ENCODE results near the gene ATP8A1.

ATP8A1 gene

DNA sequence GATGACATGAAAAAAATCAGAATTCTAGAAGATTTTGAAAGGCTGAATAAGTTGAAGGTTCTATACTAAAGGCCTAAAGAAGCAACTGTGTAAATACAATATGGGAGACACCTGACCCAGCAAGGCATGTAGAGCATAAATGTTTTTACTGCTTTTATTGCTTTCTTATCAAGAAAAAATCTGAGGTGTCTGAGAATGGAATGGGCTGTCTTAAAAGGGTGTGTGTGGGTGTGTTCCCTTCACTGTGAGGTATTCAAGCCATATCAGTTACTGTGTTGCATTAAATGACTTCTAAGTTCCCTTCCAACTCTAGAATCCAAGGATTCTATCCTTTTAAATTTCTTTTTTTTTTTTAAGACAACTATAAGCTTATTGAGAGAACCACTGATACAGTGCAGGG, 15.7 kb downstream of the ATP8A1 start:
- 0 out of 2 replicates have a peak, but pooled peaks cover 3% of the 10 kb centered on the region for H3K79me2 ChIP-seq (ENCODE audit: insufficient read depth, low read length)
- H3K9ac ChIP-seq (ENCODE audit: low read depth, low read length) = no peak overlapping the region

DNA sequence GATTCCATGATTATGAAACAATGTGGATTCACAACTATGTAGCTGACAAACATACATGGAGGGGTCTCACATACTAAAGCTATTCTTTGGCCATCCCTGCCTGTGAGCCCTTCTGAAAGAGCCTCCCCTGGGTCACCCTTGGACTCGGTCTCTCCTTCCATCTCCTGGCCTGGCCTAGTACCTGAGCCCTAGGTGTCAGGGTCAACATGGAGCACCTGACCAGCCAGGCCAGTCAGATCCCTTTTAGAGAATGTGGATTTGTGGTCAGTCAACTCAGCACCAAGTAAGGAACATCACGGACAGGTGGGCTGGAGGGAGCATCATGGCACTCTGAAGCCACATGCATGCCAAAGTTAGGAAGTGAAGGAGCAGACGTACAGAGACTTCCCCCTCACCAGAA, 16.3 kb downstream of the ATP8A1 start:
- no peaks in the 10 kb centered on the region for H4K20me1 ChIP-seq (ENCODE audit: insufficient read depth, low read length)
- H2AFZ ChIP-seq (ENCODE audit: low read depth, low read length) = no peak overlapping the region
- no peak overlapping the region for H3K4me3 ChIP-seq (ENCODE audit: low read depth in 1 of 2, low read length in 2 of 2)
- H3K9ac ChIP-seq (ENCODE audit: low read depth, low read length) = no peak overlapping the region
- H3K27ac ChIP-seq (ENCODE audit: low read length) = no peak overlapping the region
- no peaks in the 10 kb centered on the region for H3K27me3 ChIP-seq (ENCODE audit: insufficient read depth, low read length, poor library complexity)
- H3K79me2 ChIP-seq (ENCODE audit: insufficient read depth, low read length) = 0 out of 2 replicates have a peak, but pooled peaks cover 3% of the 10 kb centered on the region
- ATAC-seq (ENCODE audit: insufficient read depth, low read depth) (no peak), DNase-seq (no peak)
- TF ChIP-seq, protein P1, sequence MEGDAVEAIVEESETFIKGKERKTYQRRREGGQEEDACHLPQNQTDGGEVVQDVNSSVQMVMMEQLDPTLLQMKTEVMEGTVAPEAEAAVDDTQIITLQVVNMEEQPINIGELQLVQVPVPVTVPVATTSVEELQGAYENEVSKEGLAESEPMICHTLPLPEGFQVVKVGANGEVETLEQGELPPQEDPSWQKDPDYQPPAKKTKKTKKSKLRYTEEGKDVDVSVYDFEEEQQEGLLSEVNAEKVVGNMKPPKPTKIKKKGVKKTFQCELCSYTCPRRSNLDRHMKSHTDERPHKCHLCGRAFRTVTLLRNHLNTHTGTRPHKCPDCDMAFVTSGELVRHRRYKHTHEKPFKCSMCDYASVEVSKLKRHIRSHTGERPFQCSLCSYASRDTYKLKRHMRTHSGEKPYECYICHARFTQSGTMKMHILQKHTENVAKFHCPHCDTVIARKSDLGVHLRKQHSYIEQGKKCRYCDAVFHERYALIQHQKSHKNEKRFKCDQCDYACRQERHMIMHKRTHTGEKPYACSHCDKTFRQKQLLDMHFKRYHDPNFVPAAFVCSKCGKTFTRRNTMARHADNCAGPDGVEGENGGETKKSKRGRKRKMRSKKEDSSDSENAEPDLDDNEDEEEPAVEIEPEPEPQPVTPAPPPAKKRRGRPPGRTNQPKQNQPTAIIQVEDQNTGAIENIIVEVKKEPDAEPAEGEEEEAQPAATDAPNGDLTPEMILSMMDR (IDR thresholded peaks at IDR 0.05; ENCODE audit: borderline replicate concordance, extremely low read depth, low read length, poor library complexity, severe bottlenecking) = no peak
- TF ChIP-seq EZH2 (IDR thresholded peaks at IDR 0.05; ENCODE audit: borderline replicate concordance, low read depth, low read length, severe bottlenecking) = no peak
- no peaks in the 10 kb centered on the region for H3K9me3 ChIP-seq (ENCODE audit: insufficient read depth, low read length, severe bottlenecking)
- no peaks in the 10 kb centered on the region for H3K36me3 ChIP-seq (ENCODE audit: insufficient read depth, low read length)
- H3K4me1 ChIP-seq (ENCODE audit: insufficient read depth, low read length) = no peaks in the 10 kb centered on the region
- no peak overlapping the region for H3K4me2 ChIP-seq (ENCODE audit: insufficient read depth, low read length)

More for the DNA sequence above, 15.7 kb downstream of the ATP8A1 start:
- no peak for DNase-seq
- ATAC-seq (ENCODE audit: insufficient read depth, low read depth) = no peak
- no peak overlapping the region for H3K4me2 ChIP-seq (ENCODE audit: insufficient read depth, low read length)
- no peaks in the 10 kb centered on the region for H4K20me1 ChIP-seq (ENCODE audit: insufficient read depth, low read length)
- TF ChIP-seq, protein P1 (IDR thresholded peaks at IDR 0.05; ENCODE audit: borderline replicate concordance, extremely low read depth, low read length, poor library complexity, severe bottlenecking) = no peak
- TF ChIP-seq EZH2 (IDR thresholded peaks at IDR 0.05; ENCODE audit: borderline replicate concordance, low read depth, low read length, severe bottlenecking) = no peak
- no peak overlapping the region for H3K4me3 ChIP-seq (ENCODE audit: low read depth in 1 of 2, low read length in 2 of 2)
- H3K9me3 ChIP-seq (ENCODE audit: insufficient read depth, low read length, severe bottlenecking) = no peaks in the 10 kb centered on the region
- H3K27ac ChIP-seq (ENCODE audit: low read length) = no peak overlapping the region
- H3K4me1 ChIP-seq (ENCODE audit: insufficient read depth, low read length) = no peaks in the 10 kb centered on the region
- no peaks in the 10 kb centered on the region for H3K36me3 ChIP-seq (ENCODE audit: insufficient read depth, low read length)
- H2AFZ ChIP-seq (ENCODE audit: low read depth, low read length) = no peak overlapping the region
- H3K27me3 ChIP-seq (ENCODE audit: insufficient read depth, low read length, poor library complexity) = no peaks in the 10 kb centered on the region

DNA sequence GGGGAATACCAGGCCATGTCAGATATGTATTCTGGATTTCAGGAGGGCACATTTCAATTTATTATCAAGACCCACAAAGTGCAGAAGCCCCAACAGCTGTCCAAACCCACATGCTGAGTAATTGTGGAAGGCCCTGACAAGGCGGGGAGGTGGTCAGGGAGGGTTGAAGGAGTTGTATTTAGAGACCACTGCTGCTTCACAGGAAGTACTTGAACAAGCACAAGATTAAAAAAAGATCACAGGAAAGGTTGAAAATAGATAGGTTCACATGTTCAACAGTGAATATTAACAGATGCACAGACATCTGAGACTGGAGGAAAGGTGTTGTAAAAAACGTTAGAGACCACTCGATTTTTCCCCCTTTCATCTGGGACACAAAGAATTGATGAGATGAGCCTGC, 17.9 kb downstream of the ATP8A1 start:
- H3K36me3 ChIP-seq (ENCODE audit: insufficient read depth, low read length) = no peaks in the 10 kb centered on the region
- H3K27me3 ChIP-seq (ENCODE audit: insufficient read depth, low read length, poor library complexity) = no peaks in the 10 kb centered on the region
- H3K27ac ChIP-seq (ENCODE audit: low read length) = no peak overlapping the region
- no peak for DNase-seq
- no peak overlapping the region for H2AFZ ChIP-seq (ENCODE audit: low read depth, low read length)
- ATAC-seq (ENCODE audit: insufficient read depth, low read depth) = no peak
- H3K9me3 ChIP-seq (ENCODE audit: insufficient read depth, low read length, severe bottlenecking) = no peaks in the 10 kb centered on the region
- 0 out of 2 replicates have a peak, but pooled peaks cover 2% of the 10 kb centered on the region for H3K79me2 ChIP-seq (ENCODE audit: insufficient read depth, low read length)
- H3K4me3 ChIP-seq (ENCODE audit: low read depth in 1 of 2, low read length in 2 of 2) = no peak overlapping the region
- no peaks in the 10 kb centered on the region for H4K20me1 ChIP-seq (ENCODE audit: insufficient read depth, low read length)
- H3K9ac ChIP-seq (ENCODE audit: low read depth, low read length) = no peak overlapping the region
- no peak overlapping the region for H3K4me2 ChIP-seq (ENCODE audit: insufficient read depth, low read length)
- H3K4me1 ChIP-seq (ENCODE audit: insufficient read depth, low read length) = no peaks in the 10 kb centered on the region
- TF ChIP-seq EZH2 (IDR thresholded peaks at IDR 0.05; ENCODE audit: borderline replicate concordance, low read depth, low read length, severe bottlenecking) = no peak
- TF ChIP-seq, protein P1 (IDR thresholded peaks at IDR 0.05; ENCODE audit: borderline replicate concordance, extremely low read depth, low read length, poor library complexity, severe bottlenecking) = no peak

DNA sequence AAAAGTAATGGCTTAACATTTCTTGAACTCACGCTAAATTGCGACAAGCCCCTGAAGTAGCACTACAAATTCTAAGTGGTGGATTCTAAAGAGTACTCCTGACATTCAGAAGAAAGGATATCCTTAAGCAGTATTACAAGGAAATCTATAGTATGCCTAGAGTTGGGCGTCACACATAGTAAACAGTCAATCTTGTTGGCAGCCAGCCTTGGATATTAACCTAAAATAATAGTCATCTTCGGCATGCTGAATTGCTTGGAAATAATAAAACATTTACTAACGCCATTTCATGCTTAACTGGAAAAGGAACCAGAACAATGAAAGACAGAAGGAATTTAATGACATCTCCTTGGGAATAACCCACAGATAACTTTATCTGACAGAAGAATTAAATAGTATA, 18.6 kb downstream of the ATP8A1 start:
- ATAC-seq (ENCODE audit: insufficient read depth, low read depth) (no peak), DNase-seq (no peak)
- no peaks in the 10 kb centered on the region for H4K20me1 ChIP-seq (ENCODE audit: insufficient read depth, low read length)
- TF ChIP-seq, protein P1 (IDR thresholded peaks at IDR 0.05; ENCODE audit: borderline replicate concordance, extremely low read depth, low read length, poor library complexity, severe bottlenecking) = no peak
- TF ChIP-seq EZH2 (IDR thresholded peaks at IDR 0.05; ENCODE audit: borderline replicate concordance, low read depth, low read length, severe bottlenecking) = no peak
- H3K4me1 ChIP-seq (ENCODE audit: insufficient read depth, low read length) = no peaks in the 10 kb centered on the region
- H3K79me2 ChIP-seq (ENCODE audit: insufficient read depth, low read length) = 0 out of 2 replicates have a peak, but pooled peaks cover 2% of the 10 kb centered on the region
- no peaks in the 10 kb centered on the region for H3K36me3 ChIP-seq (ENCODE audit: insufficient read depth, low read length)
- no peaks in the 10 kb centered on the region for H3K9me3 ChIP-seq (ENCODE audit: insufficient read depth, low read length, severe bottlenecking)
- H2AFZ ChIP-seq (ENCODE audit: low read depth, low read length) = no peak overlapping the region
- H3K4me2 ChIP-seq (ENCODE audit: insufficient read depth, low read length) = no peak overlapping the region
- H3K27ac ChIP-seq (ENCODE audit: low read length) = no peak overlapping the region
- H3K27me3 ChIP-seq (ENCODE audit: insufficient read depth, low read length, poor library complexity) = no peaks in the 10 kb centered on the region
- no peak overlapping the region for H3K4me3 ChIP-seq (ENCODE audit: low read depth in 1 of 2, low read length in 2 of 2)
- no peak overlapping the region for H3K9ac ChIP-seq (ENCODE audit: low read depth, low read length)
